ENCODE results near the gene LOC101059915.

Gene LOC101059915

DNA sequence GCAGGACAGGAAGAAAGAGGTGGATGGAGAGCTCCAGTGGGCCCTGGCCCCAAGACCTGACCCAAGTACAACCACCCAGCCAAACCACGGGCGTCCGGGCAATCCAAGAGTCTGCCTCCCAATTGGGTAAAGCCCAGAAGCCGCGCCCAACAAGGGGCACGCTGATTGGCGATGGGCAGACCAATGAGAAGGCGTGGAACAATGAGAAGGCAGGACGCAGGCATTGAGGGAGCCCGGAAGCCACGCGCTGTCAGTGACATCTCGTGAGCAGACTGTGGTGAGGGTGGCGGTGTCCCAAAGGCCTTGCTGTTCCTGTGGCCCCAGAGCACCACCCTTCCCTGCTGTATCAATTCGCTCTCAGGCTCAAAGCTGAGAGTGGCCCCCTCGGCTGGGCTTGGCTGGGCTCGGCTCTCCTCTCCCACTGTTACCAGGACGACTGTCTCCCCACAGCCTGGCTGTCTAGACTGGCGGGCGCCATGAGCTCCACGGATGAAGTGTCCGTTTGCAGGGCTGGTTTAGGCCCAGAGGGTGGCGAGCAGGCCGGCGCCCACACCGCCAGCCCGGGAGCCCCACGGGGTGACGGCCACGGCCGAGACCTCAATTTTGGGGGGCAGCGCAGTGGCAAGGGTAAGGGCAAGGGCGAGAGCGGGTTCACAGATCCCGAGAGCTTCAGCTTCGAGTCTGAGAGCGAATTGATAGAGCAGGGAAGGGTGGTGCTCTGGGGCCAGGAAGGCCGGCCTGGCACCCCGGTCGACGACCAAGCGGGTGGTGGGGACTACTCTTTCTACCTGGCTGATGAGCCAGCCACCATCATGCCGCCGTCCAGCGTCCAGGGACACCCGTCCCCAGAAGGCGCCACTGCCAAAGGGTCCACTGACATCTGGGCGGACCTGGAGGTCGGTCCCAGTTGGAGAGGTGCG lies at the start of gene LOC101059915:
LOC101059915 (plus strand) TSS at position 219 of the 920 bp plus-strand sequence.
- Mint-ChIP-seq H3K27ac (no peak within 1 kb of the TSS), H3K9me3 (no peaks in the 10 kb centered on the region), H3K4me3 (no peak within 1 kb of the TSS), H3K27me3 (ENCODE audit: low read depth in 2 of 2) (peaks cover 0 to 6% of the 10 kb centered on the region in 2 donors), H3K4me1 (peaks cover 9 to 20% of the 10 kb centered on the region in 2 donors), H3K36me3 (no peaks in the 10 kb centered on the region)
- Histone ChIP-seq H3K4me3 (ENCODE audit: low read length) (no peak within 1 kb of the TSS), H3K4me1 (ENCODE audit: control insufficient read depth, insufficient read depth, low read length) (peaks cover 27% of the 10 kb centered on the region), H3K27ac (ENCODE audit: low read length) (no peak within 1 kb of the TSS), H3K36me3 (ENCODE audit: control insufficient read depth, insufficient read depth, low read length) (no peaks in the 10 kb centered on the region), H3K27me3 (ENCODE audit: control insufficient read depth, insufficient read depth, low read length) (no peaks in the 10 kb centered on the region), H3K9me3 (ENCODE audit: control insufficient read depth, insufficient read depth, low read length) (no peaks in the 10 kb centered on the region)
- 92% methylated on average over 50 of the region's 50 CpGs for WGBS (ENCODE audit: insufficient coverage)
- ATAC-seq (no peak), DNase-seq (no peak)
- intact Hi-C loops (cut with micrococcal nuclease) = no loop called here
- TF ChIP-seq CTCF (IDR thresholded peaks at IDR 0.05) = no peak

GRCh38 chrX:71617742-71618141 lies 49.6 kb upstream of the LOC101059915 start:
- DNase-seq = peak in 1 of 2 donors; percentile 28
- Histone ChIP-seq H3K4me3 (ENCODE audit: low read length) (peak overlapping the region; percentile 53), H3K4me1 (ENCODE audit: control insufficient read depth, insufficient read depth, low read length) (peaks cover 82% of the 10 kb centered on the region), H3K9me3 (ENCODE audit: control insufficient read depth, insufficient read depth, low read length) (no peaks in the 10 kb centered on the region), H3K27ac (ENCODE audit: low read length) (peak overlapping the region; percentile 86), H3K36me3 (ENCODE audit: control insufficient read depth, insufficient read depth, low read length) (peaks cover 20% of the 10 kb centered on the region), H3K27me3 (ENCODE audit: control insufficient read depth, insufficient read depth, low read length) (no peaks in the 10 kb centered on the region)
- peaks cover 65 to 67% of the 10 kb centered on the region in 2 donors for H3K4me1 Mint-ChIP-seq
- H3K4me3 Mint-ChIP-seq = peak overlapping the region; percentile 90
- TF ChIP-seq CTCF (IDR thresholded peaks at IDR 0.05) = no peak
- 18% methylated on average over 7 of the region's 8 CpGs for WGBS (ENCODE audit: insufficient coverage)
- ATAC-seq = no peak
- H3K9me3 Mint-ChIP-seq = no peaks in the 10 kb centered on the region
- no peaks in the 10 kb centered on the region for H3K27me3 Mint-ChIP-seq (ENCODE audit: low read depth in 2 of 2)
- intact Hi-C loops (cut with micrococcal nuclease) = loop anchor here (2.0 kb wide), 1 partner anchor 85 kb away; the partner anchor contains the start of gene OGT
- H3K27ac Mint-ChIP-seq = peak overlapping the region; percentile 91 to 93
- no peaks in the 10 kb centered on the region for H3K36me3 Mint-ChIP-seq

GRCh38 chrX:71618303-71618721 lies 49.0 kb upstream of the LOC101059915 start, which contains the start of gene CXCR3:
Gene CXCR3 (minus strand): TSS chrX:71618511. CDS start chrX:71618449, 62 bp downstream.
- H3K27ac Mint-ChIP-seq = peak within 1 kb of the TSS; percentile 91 to 93
- peaks cover 88% of the 10 kb centered on the region for H3K4me1 ChIP-seq (ENCODE audit: control insufficient read depth, insufficient read depth, low read length)
- no peaks in the 10 kb centered on the region for H3K27me3 Mint-ChIP-seq (ENCODE audit: low read depth in 2 of 2)
- peak within 1 kb of the TSS; percentile 86 for H3K27ac ChIP-seq (ENCODE audit: low read length)
- H3K27me3 ChIP-seq (ENCODE audit: control insufficient read depth, insufficient read depth, low read length) = no peaks in the 10 kb centered on the region
- peak within 1 kb of the TSS; percentile 53 for H3K4me3 ChIP-seq (ENCODE audit: low read length)
- H3K4me1 Mint-ChIP-seq = peaks cover 71 to 72% of the 10 kb centered on the region in 2 donors
- ATAC-seq (peak; percentile 19 to 37 (median 37)), DNase-seq (peak; percentile 36 to 73)
- no peak for TF ChIP-seq CTCF (IDR thresholded peaks at IDR 0.05)
- peak within 1 kb of the TSS; percentile 90 for H3K4me3 Mint-ChIP-seq
- no peaks in the 10 kb centered on the region for H3K9me3 ChIP-seq (ENCODE audit: control insufficient read depth, insufficient read depth, low read length)
- 0% methylated on average over 3 of the region's 4 CpGs for WGBS (ENCODE audit: insufficient coverage)
- peaks cover 17% of the 10 kb centered on the region for H3K36me3 ChIP-seq (ENCODE audit: control insufficient read depth, insufficient read depth, low read length)
- H3K36me3 Mint-ChIP-seq = no peaks in the 10 kb centered on the region
- intact Hi-C loops (cut with micrococcal nuclease) = loop anchor here (2.0 kb wide), 1 partner anchor 86 kb away; the partner anchor contains the start of gene OGT
- no peaks in the 10 kb centered on the region for H3K9me3 Mint-ChIP-seq

Data from natural killer cell (primary cell).